ENCODE measurements around the gene ACO1. TPM values are rescaled to one million over a fixed set of nuclear protein-coding genes. Genes with fewer than 3 reads are reported as not detected.

The ACO1 gene
- total RNA-seq, 1 donor from 2014 or later = 33.7 TPM

- no peak for DNase-seq (ENCODE audit: low read depth, low spot score)
- Mint-ChIP-seq H3K36me3 (ENCODE audit: low read depth) (peaks cover 10% of the 10 kb centered on the region), H3K4me1 (no peaks in the 10 kb centered on the region), H3K4me3 (no peak overlapping the region), H3K27ac (ENCODE audit: unreplicated experiment) (no peak overlapping the region), H3K27me3 (ENCODE audit: low read depth) (no peaks in the 10 kb centered on the region), H3K9me3 (no peaks in the 10 kb centered on the region)
- no peak for TF ChIP-seq CTCF (conservative IDR thresholded peaks at IDR 0.05)
Observed at GRCh38 chr9:32503008-32503407, 118.6 kb downstream of the ACO1 start.

Other genes with a start within 250 kb of the ACO1 start
- 6.4 and 6.6 TPM in 2 replicates for gene RIGI, start 141.6 kb downstream of the ACO1 start, total RNA-seq
- 10.2 and 13.6 TPM in 2 replicates for gene SMIM27, start 167.7 kb downstream of the ACO1 start, total RNA-seq
- gene TOPORS, start 167.9 kb downstream of the ACO1 start, total RNA-seq = 20.8 and 21.0 TPM in 2 replicates
- gene NDUFB6, start 188.5 kb downstream of the ACO1 start, total RNA-seq = 55.5 and 56.7 TPM in 2 replicates

Measured in neural crest cell (in vitro differentiated cells).